Measurements from ENCODE around the gene KCND2. TPM values are rescaled to one million over a fixed set of nuclear protein-coding genes. Genes with fewer than 3 reads are reported as not detected.

KCND2 gene
- total RNA-seq, 1 donor from 2014 or later = 0.61 TPM

- peak overlapping the region; percentile 50 for H3K4me3 ChIP-seq
Observed at GRCh38 chr7:120273476-120273975, 551 bp downstream of the KCND2 start.

GRCh38 chr7:120274482-120274881, 1.5 kb downstream of the KCND2 start:
- DNase-seq (peak; percentile 47), ATAC-seq (peak; percentile 9)
- H3K4me1 ChIP-seq = no peaks in the 10 kb centered on the region
- no peak overlapping the region for H3K4me3 ChIP-seq
- H3K36me3 ChIP-seq = no peaks in the 10 kb centered on the region
- H3K27me3 ChIP-seq = peaks cover 5% of the 10 kb centered on the region
- H3K27ac ChIP-seq = no peak overlapping the region
- H3K9me3 ChIP-seq = no peaks in the 10 kb centered on the region
- no peak for TF ChIP-seq CTCF (IDR thresholded peaks at IDR 0.05)
- intact Hi-C loops (cut with DNase I) = no loop called here

More at GRCh38 chr7:120273476-120273975, 551 bp downstream of the KCND2 start:
- no peak for TF ChIP-seq CTCF (IDR thresholded peaks at IDR 0.05)
- Histone ChIP-seq H3K27me3 (peaks cover 5% of the 10 kb centered on the region), H3K27ac (no peak overlapping the region), H3K4me1 (no peaks in the 10 kb centered on the region), H3K36me3 (no peaks in the 10 kb centered on the region), H3K9me3 (no peaks in the 10 kb centered on the region)
- peak; percentile 49 for ATAC-seq
- peak; percentile 67 for DNase-seq
- intact Hi-C loops (cut with DNase I) = no loop called here

DNA sequence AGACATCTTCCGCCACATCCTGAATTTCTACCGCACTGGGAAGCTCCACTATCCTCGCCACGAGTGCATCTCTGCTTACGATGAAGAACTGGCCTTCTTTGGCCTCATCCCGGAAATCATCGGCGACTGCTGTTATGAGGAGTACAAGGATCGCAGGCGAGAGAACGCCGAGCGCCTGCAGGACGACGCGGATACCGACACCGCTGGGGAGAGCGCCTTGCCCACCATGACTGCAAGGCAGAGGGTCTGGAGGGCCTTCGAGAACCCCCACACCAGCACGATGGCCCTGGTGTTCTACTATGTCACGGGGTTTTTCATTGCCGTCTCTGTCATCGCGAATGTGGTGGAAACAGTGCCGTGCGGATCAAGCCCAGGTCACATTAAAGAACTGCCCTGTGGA, 1.9 kb downstream of the KCND2 start:
- DNase-seq = no peak
- intact Hi-C loops (cut with DNase I) = no loop called here
- no peak for TF ChIP-seq CTCF (IDR thresholded peaks at IDR 0.05)
- Histone ChIP-seq H3K27me3 (peaks cover 5% of the 10 kb centered on the region), H3K36me3 (no peaks in the 10 kb centered on the region), H3K9me3 (no peaks in the 10 kb centered on the region), H3K27ac (no peak overlapping the region), H3K4me3 (no peak overlapping the region), H3K4me1 (no peaks in the 10 kb centered on the region)
- ATAC-seq = peak; percentile 27

GRCh38 chr7:120276720-120277119, 3.7 kb downstream of the KCND2 start:
- no peaks in the 10 kb centered on the region for H3K4me1 ChIP-seq
- ATAC-seq (no peak), DNase-seq (no peak)
- H3K4me3 ChIP-seq = no peak overlapping the region
- no peaks in the 10 kb centered on the region for H3K9me3 ChIP-seq
- H3K27ac ChIP-seq = no peak overlapping the region
- H3K27me3 ChIP-seq = peaks cover 5% of the 10 kb centered on the region
- intact Hi-C loops (cut with DNase I) = no loop called here
- no peaks in the 10 kb centered on the region for H3K36me3 ChIP-seq
- no peak for TF ChIP-seq CTCF (IDR thresholded peaks at IDR 0.05)

GRCh38 chr7:120278773-120279172, 5.8 kb downstream of the KCND2 start:
- Histone ChIP-seq H3K27me3 (peaks cover 5% of the 10 kb centered on the region), H3K36me3 (no peaks in the 10 kb centered on the region), H3K4me1 (no peaks in the 10 kb centered on the region), H3K27ac (no peak overlapping the region), H3K9me3 (no peaks in the 10 kb centered on the region), H3K4me3 (no peak overlapping the region)
- TF ChIP-seq CTCF (IDR thresholded peaks at IDR 0.05) = no peak
- intact Hi-C loops (cut with DNase I) = no loop called here
- no peak for ATAC-seq
- no peak for DNase-seq

DNA sequence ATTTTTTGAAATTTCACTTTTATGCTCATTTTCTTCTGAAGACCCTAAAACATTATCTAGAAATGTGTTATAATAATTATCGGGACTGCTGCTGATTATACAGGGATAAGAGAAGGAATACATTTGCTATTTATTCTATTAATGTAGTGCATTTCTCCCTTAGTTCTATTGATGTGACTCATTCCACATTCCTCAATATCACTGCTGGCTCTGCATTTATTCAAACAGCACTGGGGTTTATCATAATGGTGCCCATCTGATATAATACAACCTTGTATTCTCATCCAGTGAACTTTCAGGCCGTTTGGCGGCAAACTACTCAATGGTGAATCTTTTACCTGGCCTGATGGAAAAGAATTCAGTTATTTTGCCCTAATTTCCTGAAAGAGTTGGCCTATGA, 7.8 kb downstream of the KCND2 start:
- H3K4me3 ChIP-seq = no peak overlapping the region
- H3K36me3 ChIP-seq = no peaks in the 10 kb centered on the region
- no peaks in the 10 kb centered on the region for H3K9me3 ChIP-seq
- ATAC-seq (no peak), DNase-seq (no peak)
- H3K27ac ChIP-seq = no peak overlapping the region
- H3K27me3 ChIP-seq = no peaks in the 10 kb centered on the region
- no peak for TF ChIP-seq CTCF (IDR thresholded peaks at IDR 0.05)
- H3K4me1 ChIP-seq = no peaks in the 10 kb centered on the region
- intact Hi-C loops (cut with DNase I) = no loop called here
